Breast epithelium (tissue), 3 donors: ENCODE measurements around the gene ACER1.

Experiments used
- CTCF ChIP-seq, 3 donors: fragments of 450-650 bp; IDR thresholded peaks; one replicate each; pipeline ENCODE4 v1.5.1; 2016 to 2017; ENCODE audit warnings: antibody characterized with exemption in 3 of 3, mild to moderate bottlenecking in 3 of 3, moderate library complexity in 3 of 3
- POLR2A ChIP-seq: fragments of 450-650 bp; IDR thresholded peaks from one replicate; pipeline ENCODE4 v1.6.1; 2016; ENCODE audit warnings: antibody characterized with exemption, mild to moderate bottlenecking, moderate library complexity
- POLR2AphosphoS5 ChIP-seq, 3 donors: sonication (generic); formaldehyde crosslinking; IDR thresholded peaks; one replicate each; pipeline ENCODE4 v1.6.1; 2017; ENCODE audit warnings: antibody characterized with exemption in 3 of 3

GRCh38 chr19:6378486-6378885 is 45.1 kb upstream of the ACER1 start:
- TF ChIP-seq POLR2A (no peak), CTCF (IDR thresholded peaks at IDR 0.05) (no peak), POLR2AphosphoS5 (IDR thresholded peaks at IDR 0.05) (no peak)
